GM12872 (cell line): Measurements from ENCODE around the gene TNS1.

Experiments used
- TF ChIP-seq, protein P1 (sequence below): IDR thresholded peaks from 3 replicates; pipeline ENCODE4 v1.5.1; 2011; ENCODE audit warnings: low read depth, mild to moderate bottlenecking, low read length, moderate library complexity; ENCODE audit not compliant: insufficient read depth

Gene TNS1

DNA sequence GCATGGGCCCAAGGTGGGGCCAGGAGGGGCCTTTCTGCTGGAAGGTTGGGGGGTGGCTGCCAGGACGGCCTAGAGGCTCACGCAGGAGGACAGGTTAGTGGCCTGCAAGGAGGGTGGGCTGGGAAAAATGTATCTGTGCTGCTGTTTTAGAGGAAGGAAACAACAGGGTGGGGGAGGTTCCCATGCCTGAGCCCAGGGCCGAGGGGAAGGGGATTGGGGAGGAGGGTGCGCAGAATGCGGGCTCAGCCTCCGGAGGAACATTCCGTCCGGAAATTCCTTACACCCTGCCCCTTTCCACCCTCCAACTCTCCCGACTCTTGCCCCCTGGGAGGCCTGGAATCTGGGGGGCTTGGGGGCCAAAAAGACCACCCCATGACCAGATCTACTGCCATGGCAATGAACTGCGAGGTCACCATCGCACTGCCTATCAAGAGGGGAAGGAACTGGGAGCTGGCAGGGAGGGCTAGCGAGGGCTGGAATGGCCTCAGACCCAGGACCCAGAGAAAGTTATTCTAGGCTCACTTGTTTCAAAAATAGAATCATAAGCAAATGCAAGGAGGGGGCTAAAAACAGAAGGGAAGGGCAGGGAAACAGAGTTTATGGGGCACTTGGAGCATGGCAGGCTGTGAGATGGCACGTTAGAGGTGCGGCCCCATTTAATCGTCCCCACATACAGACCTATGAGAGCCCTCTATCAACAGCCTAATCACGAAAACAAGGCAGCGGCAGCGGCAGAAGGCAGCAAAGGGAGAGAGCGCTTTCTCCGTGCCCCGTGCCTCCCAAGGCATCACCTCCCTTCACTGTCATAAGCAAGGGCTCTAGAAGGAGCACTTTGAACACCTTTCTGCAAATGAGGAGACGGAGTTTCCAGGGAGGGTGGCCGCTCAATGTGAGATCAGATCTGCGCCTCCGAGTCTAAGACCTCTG, 90.4 kb downstream of the TNS1 start:
- TF ChIP-seq, protein P1, sequence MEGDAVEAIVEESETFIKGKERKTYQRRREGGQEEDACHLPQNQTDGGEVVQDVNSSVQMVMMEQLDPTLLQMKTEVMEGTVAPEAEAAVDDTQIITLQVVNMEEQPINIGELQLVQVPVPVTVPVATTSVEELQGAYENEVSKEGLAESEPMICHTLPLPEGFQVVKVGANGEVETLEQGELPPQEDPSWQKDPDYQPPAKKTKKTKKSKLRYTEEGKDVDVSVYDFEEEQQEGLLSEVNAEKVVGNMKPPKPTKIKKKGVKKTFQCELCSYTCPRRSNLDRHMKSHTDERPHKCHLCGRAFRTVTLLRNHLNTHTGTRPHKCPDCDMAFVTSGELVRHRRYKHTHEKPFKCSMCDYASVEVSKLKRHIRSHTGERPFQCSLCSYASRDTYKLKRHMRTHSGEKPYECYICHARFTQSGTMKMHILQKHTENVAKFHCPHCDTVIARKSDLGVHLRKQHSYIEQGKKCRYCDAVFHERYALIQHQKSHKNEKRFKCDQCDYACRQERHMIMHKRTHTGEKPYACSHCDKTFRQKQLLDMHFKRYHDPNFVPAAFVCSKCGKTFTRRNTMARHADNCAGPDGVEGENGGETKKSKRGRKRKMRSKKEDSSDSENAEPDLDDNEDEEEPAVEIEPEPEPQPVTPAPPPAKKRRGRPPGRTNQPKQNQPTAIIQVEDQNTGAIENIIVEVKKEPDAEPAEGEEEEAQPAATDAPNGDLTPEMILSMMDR, result no peak

DNA sequence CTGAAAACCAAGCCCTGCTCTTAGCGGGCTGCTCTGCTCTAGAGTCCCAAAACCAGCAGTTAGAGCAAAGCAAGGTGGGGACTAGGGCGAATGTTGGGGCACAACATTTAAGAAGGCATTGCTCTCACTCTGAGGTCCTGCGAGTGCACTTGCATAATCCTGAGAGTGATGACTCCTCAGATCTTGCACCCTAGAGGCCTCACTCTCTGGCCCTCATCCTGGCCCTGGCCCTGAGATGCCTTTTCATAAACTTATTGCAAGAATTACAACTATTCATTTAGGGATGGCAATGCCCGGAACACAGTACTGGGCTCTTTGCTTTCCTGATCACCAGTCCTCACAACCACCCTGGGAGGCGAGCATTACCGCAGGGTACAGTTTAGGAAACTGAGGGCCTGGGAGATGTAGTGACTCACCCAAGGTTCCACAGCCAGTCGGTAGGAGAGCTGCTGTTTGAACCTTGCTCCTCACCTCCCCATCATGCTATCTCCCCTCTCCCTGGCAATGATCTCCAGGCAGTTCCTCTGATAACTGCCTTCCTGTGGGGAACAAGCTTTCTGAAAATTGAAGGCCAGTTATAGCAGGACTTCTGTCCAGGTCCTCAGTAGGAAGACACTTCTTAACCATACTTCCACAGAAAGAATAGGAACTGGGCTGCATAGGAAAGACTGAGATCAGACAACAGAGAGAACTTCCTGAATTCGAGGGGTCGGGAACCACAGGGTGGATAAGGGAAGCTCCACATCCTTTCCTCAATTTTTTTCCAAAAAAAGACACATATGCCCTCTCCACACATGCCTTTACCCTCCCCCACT, 91.3 kb downstream of the TNS1 start:
- TF ChIP-seq, protein P1, result no peak

DNA sequence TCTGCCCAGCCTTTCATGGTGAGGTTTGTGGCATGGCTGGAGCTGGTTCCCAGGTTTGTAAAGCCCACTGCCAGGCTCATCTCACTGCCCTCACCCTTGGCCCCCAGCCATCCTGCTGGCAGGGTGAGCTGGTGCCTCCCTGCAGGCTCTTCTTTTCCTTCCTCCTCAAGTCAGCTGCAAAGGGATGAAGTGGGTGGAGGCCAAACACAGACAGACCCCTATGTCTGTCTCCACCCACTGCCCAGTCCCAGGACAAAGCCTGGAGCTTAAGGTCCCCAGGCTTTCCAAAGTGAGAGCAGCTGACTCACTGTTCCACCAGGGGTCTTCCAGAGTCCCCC, 92.0 kb downstream of the TNS1 start:
- TF ChIP-seq, protein P1, result no peak

DNA sequence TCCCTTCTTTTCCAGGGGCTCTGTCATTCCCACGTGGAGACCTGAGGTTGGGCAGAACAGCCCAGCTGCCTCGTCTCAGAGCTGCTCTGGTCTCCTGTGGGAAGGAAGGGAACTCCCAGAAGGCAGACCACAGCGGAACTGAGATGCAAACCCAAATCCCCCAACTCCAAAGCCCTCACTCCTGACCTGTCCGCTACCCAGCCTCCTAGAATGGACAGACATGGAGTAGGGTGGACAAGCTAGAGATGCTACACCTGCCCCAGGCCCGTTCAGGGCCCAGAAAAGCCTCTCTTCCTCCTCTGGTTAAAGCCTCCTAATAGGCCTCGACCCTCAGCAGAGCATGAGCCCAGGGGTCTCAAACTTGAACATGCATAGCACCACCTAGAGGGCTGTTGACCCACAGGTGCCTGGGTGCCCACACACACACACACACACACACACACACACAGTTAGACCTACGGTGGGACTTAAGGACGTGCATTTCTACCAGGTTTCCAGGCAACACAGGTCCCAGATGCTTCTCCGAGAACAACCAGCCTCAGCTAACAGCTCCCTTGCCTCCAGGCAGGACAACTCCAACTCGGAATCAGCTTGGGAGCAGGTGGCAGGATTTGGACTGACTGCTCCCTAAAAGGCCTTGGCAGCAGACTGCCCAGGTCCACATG, 93.5 kb downstream of the TNS1 start:
- TF ChIP-seq, protein P1, result no peak

DNA sequence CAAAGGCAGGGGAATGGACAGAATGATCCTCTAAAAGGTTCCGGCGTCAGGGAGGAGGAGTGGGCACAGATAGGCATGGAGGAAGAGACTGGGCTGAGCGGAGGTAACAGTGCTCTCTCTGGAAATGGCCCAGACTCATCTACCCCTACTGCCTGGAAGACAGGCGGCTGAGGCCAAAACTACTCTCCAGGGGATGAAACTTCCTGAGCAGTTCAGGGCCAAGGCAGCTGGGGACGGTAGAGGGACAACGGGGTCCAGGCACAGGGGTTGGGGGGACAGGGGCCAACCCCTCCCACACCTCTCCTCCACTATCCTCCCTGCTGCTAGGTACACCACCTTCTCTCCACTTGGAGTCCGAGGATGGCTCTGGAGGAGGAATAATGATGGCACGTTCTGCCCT, 94.3 kb downstream of the TNS1 start:
- TF ChIP-seq, protein P1, result no peak

DNA sequence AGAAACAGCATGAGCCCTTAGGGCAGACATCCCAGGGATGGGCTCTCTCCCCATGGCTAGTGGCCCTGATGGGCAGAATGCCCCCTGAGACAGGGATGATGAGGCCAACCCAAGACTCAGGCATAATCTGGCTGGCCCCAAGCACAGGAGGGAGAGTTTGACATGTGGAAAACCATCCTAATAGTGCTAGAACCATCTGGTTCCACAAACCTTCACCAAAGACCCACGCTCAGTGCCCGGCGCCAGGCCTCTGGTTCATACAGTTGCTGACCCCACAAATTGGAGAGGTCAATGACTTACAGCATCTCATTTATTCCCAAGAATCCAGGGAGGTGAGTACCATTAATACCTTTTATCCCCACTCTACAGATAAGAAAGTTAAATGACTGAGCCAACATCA, 95.5 kb downstream of the TNS1 start:
- TF ChIP-seq, protein P1, result no peak

DNA sequence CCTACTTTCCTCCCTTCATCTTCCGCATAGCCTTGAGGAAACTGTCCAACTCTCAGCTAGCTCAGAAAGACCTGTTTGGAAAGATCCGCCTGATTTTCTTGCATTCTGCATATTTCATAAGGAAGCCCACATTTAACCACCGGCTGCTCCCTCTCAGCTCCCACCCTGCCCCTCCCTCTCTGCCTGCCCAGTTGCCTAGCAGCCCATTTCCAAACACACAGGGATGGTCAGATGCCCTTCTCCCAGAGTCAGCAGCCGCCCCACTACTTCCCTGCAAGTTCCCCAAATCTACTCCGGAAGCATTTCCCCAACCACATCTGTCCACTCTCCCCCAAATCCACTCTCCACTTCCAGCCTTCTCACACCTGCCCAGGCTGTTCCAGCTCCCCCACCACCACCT, 96.0 kb downstream of the TNS1 start:
- TF ChIP-seq, protein P1, result no peak
